Fibroblast of upper back skin (primary cell): ENCODE results near the gene OAT.

Experiments
- DNase-seq: peaks from one replicate; pipeline ENCODE4 v3.0.0-alpha.2; 2013

The OAT gene

DNA sequence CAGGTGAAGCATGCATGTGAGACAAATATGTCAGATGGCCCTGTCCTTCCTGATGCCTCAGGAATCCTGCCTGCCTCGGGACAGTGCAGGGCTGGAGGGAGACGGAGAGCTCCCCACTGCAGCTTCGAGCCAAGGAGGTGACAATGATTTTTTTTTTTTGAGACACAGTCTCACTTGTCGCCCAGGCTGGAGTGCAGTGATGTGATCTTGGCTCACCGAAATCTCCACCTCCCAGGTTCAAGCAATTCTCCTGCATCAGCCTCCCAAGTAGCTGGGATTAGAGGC is 68.8 kb downstream of the OAT start:
- DNase-seq: no peak

DNA sequence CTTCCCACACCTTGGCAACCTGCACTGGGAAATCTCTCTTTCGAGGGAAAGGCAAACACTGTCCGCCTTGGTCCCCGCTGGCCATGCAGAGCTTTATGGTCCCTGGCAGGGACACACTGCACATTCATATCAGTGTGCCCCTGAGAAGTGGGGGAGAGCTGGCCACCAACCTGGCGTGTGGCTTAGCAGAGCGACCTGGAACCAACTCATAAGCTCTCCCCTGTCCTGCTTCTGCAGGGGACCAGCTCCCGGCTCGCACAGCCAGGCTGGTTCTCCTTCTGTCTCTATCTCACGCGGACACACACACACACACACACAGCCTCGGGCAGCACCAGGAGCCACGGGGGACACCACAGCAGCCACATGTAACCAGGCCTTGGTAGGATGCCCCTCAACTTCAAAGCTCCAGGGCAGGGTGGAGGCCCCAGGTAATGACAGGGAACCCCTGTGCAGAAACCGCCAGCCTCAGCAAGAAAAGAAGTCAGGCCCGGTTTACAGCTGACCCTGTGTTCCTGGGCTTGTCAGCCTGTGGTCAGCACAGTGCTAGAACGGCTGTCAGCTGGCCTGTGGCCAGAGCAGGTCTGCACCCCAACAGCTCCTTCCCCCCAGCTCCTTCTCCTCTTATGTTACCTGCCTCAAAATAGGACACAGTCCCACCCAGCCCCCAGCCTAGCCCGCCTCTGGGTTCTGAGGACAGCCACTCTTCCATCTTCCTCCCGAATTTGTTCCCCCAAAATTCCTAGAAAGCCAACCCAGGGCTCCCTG is 69.3 kb downstream of the OAT start:
- no peak for DNase-seq

DNA sequence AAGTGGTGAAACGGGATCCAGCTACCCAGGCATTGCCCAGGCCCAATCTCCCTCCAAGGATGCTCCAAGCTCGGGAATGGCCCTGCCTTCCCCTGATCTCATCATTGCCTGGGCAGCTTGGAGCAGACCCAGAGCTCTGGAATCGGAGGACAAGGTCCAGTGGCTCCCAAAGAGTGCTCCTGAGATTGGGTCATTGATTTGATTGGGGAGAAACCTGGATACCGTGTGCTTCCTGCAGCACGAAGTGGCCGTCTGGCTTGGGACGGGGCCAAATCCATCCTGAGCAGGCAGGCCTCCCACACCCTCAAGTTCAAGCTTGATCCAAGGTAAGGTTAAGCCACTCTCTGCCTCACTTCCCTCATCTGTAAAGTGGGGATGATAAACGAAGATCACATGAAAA is 69.9 kb downstream of the OAT start:
- DNase-seq: no peak

DNA sequence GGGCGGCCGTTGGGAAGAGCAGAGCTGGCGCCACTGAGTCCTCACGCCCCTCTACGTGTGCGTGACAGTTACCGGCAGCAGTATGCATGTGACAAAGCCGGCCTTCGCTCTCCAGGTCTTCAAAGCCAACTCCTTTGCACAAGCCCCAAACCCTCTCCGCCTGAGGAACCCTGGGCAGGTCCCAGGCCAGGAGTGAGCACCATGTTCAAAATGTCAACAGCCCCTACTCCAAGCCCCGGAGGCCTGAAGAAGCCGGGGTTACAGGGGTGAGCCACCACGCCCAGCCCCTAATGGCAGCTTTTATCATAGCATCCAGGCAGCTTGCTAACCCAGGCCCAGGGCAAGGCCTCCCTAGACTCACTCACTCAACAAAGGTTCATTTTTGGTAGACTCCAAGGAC is 70.8 kb downstream of the OAT start:
- DNase-seq: no peak
